H9 (cell line): ENCODE measurements around the gene PKD2L1. TPM values are rescaled to one million over a fixed set of nuclear protein-coding genes. Genes with fewer than 3 reads are reported as not detected.

Experiments
- DNase-seq: peaks from one replicate; pipeline ENCODE4 v3.0.0-alpha.2; 2017
- H2AFZ ChIP-seq: one replicate; pipeline ENCODE4 v1.6.1; 2013; ENCODE audit warnings: mild to moderate bottlenecking, low read length, control low read depth, moderate library complexity
- H2AK5ac ChIP-seq: 2 replicates; pipeline ENCODE4 v1.6.1; 2013; ENCODE audit warnings: low read length, control low read depth, mixed read lengths; ENCODE audit not compliant: insufficient read length
- H2BK120ac ChIP-seq: one replicate; pipeline ENCODE4 v1.6.1; 2013; ENCODE audit warnings: low read depth, mild to moderate bottlenecking, low read length, control low read depth, inconsistent platforms; ENCODE audit not compliant: poor library complexity, severe bottlenecking
- H2BK12ac ChIP-seq: 2 replicates; pipeline ENCODE4 v1.6.1; 2013; ENCODE audit warnings: low read length, control low read depth, mixed read lengths, low read depth; ENCODE audit not compliant: insufficient read length
- H2BK15ac ChIP-seq: 2 replicates; pipeline ENCODE4 v1.6.1; 2013; ENCODE audit warnings: low read depth, low read length, control low read depth
- H2BK20ac ChIP-seq: one replicate; pipeline ENCODE4 v1.6.1; 2013; ENCODE audit warnings: low read depth, mild to moderate bottlenecking, low read length, control low read depth, inconsistent platforms; ENCODE audit not compliant: poor library complexity, severe bottlenecking
- H2BK5ac ChIP-seq: 2 replicates; pipeline ENCODE4 v1.6.1; 2013; ENCODE audit warnings: low read length, control low read depth, mixed read lengths; ENCODE audit not compliant: insufficient read length
- H3K14ac ChIP-seq: 2 replicates; pipeline ENCODE4 v1.6.1; 2013; ENCODE audit warnings: low read length, control low read depth; ENCODE audit not compliant: insufficient read depth
- H3K18ac ChIP-seq: 2 replicates; pipeline ENCODE4 v1.6.1; 2013; ENCODE audit warnings: low read depth, mild to moderate bottlenecking, mixed read lengths, low read length, control low read depth; ENCODE audit not compliant: insufficient read length
- H3K23ac ChIP-seq: 2 replicates; pipeline ENCODE4 v1.6.1; 2013; ENCODE audit warnings: low read length, control low read depth, mixed read lengths, low read depth; ENCODE audit not compliant: insufficient read length
- H3K23me2 ChIP-seq: 2 replicates; pipeline ENCODE4 v1.6.1; 2013; ENCODE audit warnings: low read depth, mild to moderate bottlenecking, mixed read lengths, low read length, control low read depth; ENCODE audit not compliant: insufficient read length, poor library complexity, severe bottlenecking
- H3K27ac ChIP-seq: 2 replicates; pipeline ENCODE4 v1.5.1; 2013; ENCODE audit warnings: low read length, control low read depth, mixed read lengths, low read depth; ENCODE audit not compliant: insufficient read length
- H3K27me3 ChIP-seq: 2 replicates; pipeline ENCODE4 v1.6.1; 2013; ENCODE audit warnings: low read length, control low read depth, inconsistent platforms; ENCODE audit not compliant: insufficient read depth
- H3K4ac ChIP-seq: 2 replicates; pipeline ENCODE4 v1.6.1; 2013; ENCODE audit warnings: low read depth, mild to moderate bottlenecking, control low read depth, inconsistent platforms, low read length, moderate library complexity
- H3K4me1 ChIP-seq: 2 replicates; pipeline ENCODE4 v1.6.1; 2013; ENCODE audit warnings: low read length, control low read depth, inconsistent platforms; ENCODE audit not compliant: insufficient read depth
- H3K4me2 ChIP-seq: 2 replicates; pipeline ENCODE4 v1.6.1; 2013; ENCODE audit warnings: low read length, control low read depth, mixed read lengths; ENCODE audit not compliant: insufficient read length, insufficient read depth
- H3K56ac ChIP-seq: 2 replicates; pipeline ENCODE4 v1.6.1; 2013; ENCODE audit warnings: low read depth, mild to moderate bottlenecking, mixed read lengths, low read length, control low read depth; ENCODE audit not compliant: insufficient read length
- H3K79me1 ChIP-seq: 2 replicates; pipeline ENCODE4 v1.6.1; 2013; ENCODE audit warnings: low read depth, mild to moderate bottlenecking, moderate library complexity, low read length, control low read depth, inconsistent platforms; ENCODE audit not compliant: insufficient read depth, poor library complexity, severe bottlenecking
- H3K79me2 ChIP-seq: 2 replicates; pipeline ENCODE4 v1.6.1; 2013; ENCODE audit warnings: low read length, control low read depth, inconsistent platforms; ENCODE audit not compliant: insufficient read depth
- H3K9ac ChIP-seq: 2 replicates; pipeline ENCODE4 v1.6.1; 2013; ENCODE audit warnings: low read length, control low read depth, mixed read lengths; ENCODE audit not compliant: insufficient read length; ENCODE audit errors: extremely low read depth
- H3K9me3 ChIP-seq: one replicate; pipeline ENCODE4 v1.6.1; 2013; ENCODE audit warnings: low read depth, low read length, inconsistent platforms; ENCODE audit not compliant: control insufficient read depth
- H3T11ph ChIP-seq: one replicate; pipeline ENCODE4 v1.6.1; 2013; ENCODE audit warnings: mild to moderate bottlenecking, low read length, control low read depth, inconsistent platforms
- H4K20me1 ChIP-seq: one replicate; pipeline ENCODE4 v1.6.1; 2013; ENCODE audit not compliant: control insufficient read depth, insufficient read length, insufficient read depth
- H4K5ac ChIP-seq: 2 replicates; pipeline ENCODE4 v1.6.1; 2013; ENCODE audit warnings: low read depth, mild to moderate bottlenecking, mixed read lengths, low read length, control low read depth; ENCODE audit not compliant: insufficient read length
- H4K8ac ChIP-seq: replicated peaks from 2 replicates; pipeline ENCODE4 v1.6.1; 2013; ENCODE audit warnings: low read length, control low read depth, mixed read lengths, low read depth; ENCODE audit not compliant: insufficient read length
- H4K91ac ChIP-seq: 2 replicates; pipeline ENCODE4 v1.6.1; 2013; ENCODE audit warnings: low read depth, mild to moderate bottlenecking, moderate library complexity, mixed read lengths, low read length, control low read depth; ENCODE audit not compliant: insufficient read length
- H3K27ac Mint-ChIP-seq, 3 experiments: 2 replicates in 2 of 3; 3 replicates in 1 of 3; pipeline ENCODE4 v1.8.0; 2020 to 2021; ENCODE audit warnings: mixed read lengths in 3 of 3, mild to moderate bottlenecking in 1 of 3, moderate library complexity in 1 of 3
- H3K27me3 Mint-ChIP-seq: 2 replicates; pipeline ENCODE4 v1.8.0; 2021; ENCODE audit warnings: low read depth, mild to moderate bottlenecking, moderate library complexity, mixed read lengths
- H3K36me3 Mint-ChIP-seq, 3 experiments: 2 replicates in 2 of 3; 3 replicates in 1 of 3; pipeline ENCODE4 v1.8.0; 2020 to 2021; ENCODE audit warnings: low read depth in 3 of 3, mixed read lengths in 3 of 3; ENCODE audit not compliant: insufficient read depth in 1 of 3
- H3K4me1 Mint-ChIP-seq, 2 experiments: 2 replicates each; pipeline ENCODE4 v1.8.0; 2020; ENCODE audit warnings: mixed read lengths in 2 of 2
- H3K4me3 Mint-ChIP-seq, 2 experiments: 2 replicates in 1 of 2; 3 replicates in 1 of 2; pipeline ENCODE4 v1.8.0; 2020 to 2021; ENCODE audit warnings: mild to moderate bottlenecking in 2 of 2, mixed read lengths in 2 of 2, moderate library complexity in 1 of 2
- H3K9me3 Mint-ChIP-seq, 2 experiments: 2 replicates in 1 of 2; 3 replicates in 1 of 2; pipeline ENCODE4 v1.8.0; 2020; ENCODE audit warnings: mild to moderate bottlenecking in 2 of 2, mixed read lengths in 2 of 2, moderate library complexity in 1 of 2
- CTCF ChIP-seq: fragments of 200-600 bp; sonication (generic); conservative IDR thresholded peaks from 3 replicates; pipeline ENCODE4 v1.8.0; 2021; ENCODE audit warnings: antibody characterized with exemption, mild to moderate bottlenecking
- WGBS: extraction: QIAGEN DNeasy Blood & Tissue Kit; methylation state at CpG from one replicate; pipeline ENCODE4 v1.1.7; 2013; ENCODE audit warnings: missing lambda C conversion rate, low lambda C conversion rate, mixed read lengths; ENCODE audit not compliant: insufficient read length; ENCODE audit errors: extremely low coverage; 5-methylcytosine and 5-hydroxymethylcytosine counted together
- total RNA-seq: library from RNA; stranded (reverse); gene quantifications from 2 replicates; pipeline ENCODE4 v1.2.1, GENCODE V29; 2021

PKD2L1 gene
- total RNA-seq, 1 experiment from 2014 or later = 0.20 TPM

- H3K4ac ChIP-seq = no peak overlapping the region
- no peak overlapping the region for H3T11ph ChIP-seq
- H3K9me3 Mint-ChIP-seq = no peaks in the 10 kb centered on the region
- H4K8ac ChIP-seq = no peak overlapping the region
- H3K4me1 Mint-ChIP-seq = peaks cover 14 to 25% of the 10 kb centered on the region in 2 experiments
- no peak overlapping the region for H2BK120ac ChIP-seq
- no peaks in the 10 kb centered on the region for H3K79me1 ChIP-seq
- no CpG with 5 or more reads among the region's 6 CpGs for WGBS
- H3K36me3 Mint-ChIP-seq = peaks cover 0 to 10% (median 10%) of the 10 kb centered on the region in 3 experiments; a peak in 5 of 7 replicates
- H2BK12ac ChIP-seq = no peak overlapping the region
- peaks cover 8% of the 10 kb centered on the region; the same call in 1 of the 2 replicates for H3K79me2 ChIP-seq
- TF ChIP-seq CTCF = no peak
- no peak overlapping the region for H3K27ac Mint-ChIP-seq
- H2BK20ac ChIP-seq = no peak overlapping the region
- H3K9ac ChIP-seq = no peak overlapping the region
- H3K4me1 ChIP-seq = no peaks in the 10 kb centered on the region; the same call in 1 of the 2 replicates
- H3K4me2 ChIP-seq = no peak overlapping the region
- H3K18ac ChIP-seq = no peak overlapping the region
- no peaks in the 10 kb centered on the region for H3K9me3 ChIP-seq
- H4K91ac ChIP-seq = no peak overlapping the region
- H3K27ac ChIP-seq = no peak overlapping the region
- no peaks in the 10 kb centered on the region for H3K27me3 ChIP-seq
- H2BK15ac ChIP-seq = no peak overlapping the region
- no peak overlapping the region for H3K14ac ChIP-seq
- no peak overlapping the region for H3K23ac ChIP-seq
- peaks cover 13% of the 10 kb centered on the region for H3K23me2 ChIP-seq
- no peak for DNase-seq
- H2AK5ac ChIP-seq = no peak overlapping the region
- peak overlapping the region in 1 of 2 experiments; percentile 24; a peak in 1 of 5 replicates for H3K4me3 Mint-ChIP-seq
- H2AFZ ChIP-seq = no peak overlapping the region
- no peak overlapping the region for H4K5ac ChIP-seq
- no peak overlapping the region for H3K56ac ChIP-seq
- no peak overlapping the region for H2BK5ac ChIP-seq
- peaks cover 12% of the 10 kb centered on the region for H3K27me3 Mint-ChIP-seq
- H4K20me1 ChIP-seq = no peaks in the 10 kb centered on the region
Observed at GRCh38 chr10:100287756-100288155, 42.3 kb downstream of the PKD2L1 start.
